Glomerular visceral epithelial cell (primary cell): ENCODE measurements around the gene ARFGAP3.

Experiments used
- DNase-seq: peaks from one replicate; pipeline ENCODE4 v3.0.0-alpha.2; 2016; ENCODE audit errors: extremely low spot score

ARFGAP3 gene

GRCh38 chr22:42884616-42885375, 27.7 kb upstream of the ARFGAP3 start:
- DNase-seq, result no peak

- DNase-seq, result no peak
Measured at GRCh38 chr22:42883970-42884369, 26.9 kb upstream of the ARFGAP3 start.

GRCh38 chr22:42883121-42883520, 26.0 kb upstream of the ARFGAP3 start:
- DNase-seq, result no peak

- DNase-seq, result no peak
Measured at GRCh38 chr22:42881982-42882656, 25.0 kb upstream of the ARFGAP3 start.

- no peak for DNase-seq
Measured at GRCh38 chr22:42881298-42881697, 24.2 kb upstream of the ARFGAP3 start.

GRCh38 chr22:42880815-42881214, 23.7 kb upstream of the ARFGAP3 start:
- DNase-seq, result no peak

GRCh38 chr22:42879371-42880021, 22.4 kb upstream of the ARFGAP3 start:
- DNase-seq, result no peak

- DNase-seq, result no peak
Measured at GRCh38 chr22:42878561-42879305, 21.7 kb upstream of the ARFGAP3 start.

GRCh38 chr22:42877597-42878340, 20.7 kb upstream of the ARFGAP3 start:
- no peak for DNase-seq

GRCh38 chr22:42877158-42877557, 20.1 kb upstream of the ARFGAP3 start:
- DNase-seq, result no peak

- no peak for DNase-seq
Measured at GRCh38 chr22:42876041-42876440, 19.0 kb upstream of the ARFGAP3 start.

- DNase-seq, result no peak
Measured at GRCh38 chr22:42874010-42874409, 16.9 kb upstream of the ARFGAP3 start.

GRCh38 chr22:42873356-42873755, 16.3 kb upstream of the ARFGAP3 start:
- DNase-seq, result no peak

GRCh38 chr22:42872821-42873220, 15.7 kb upstream of the ARFGAP3 start:
- no peak for DNase-seq

- DNase-seq, result no peak
Measured at GRCh38 chr22:42871146-42872050, 14.3 kb upstream of the ARFGAP3 start.

GRCh38 chr22:42869888-42870480, 12.9 kb upstream of the ARFGAP3 start:
- no peak for DNase-seq

- no peak for DNase-seq
Measured at GRCh38 chr22:42869463-42869862, 12.4 kb upstream of the ARFGAP3 start.

GRCh38 chr22:42868751-42869251, 11.7 kb upstream of the ARFGAP3 start:
- DNase-seq, result no peak

- DNase-seq, result no peak
Measured at GRCh38 chr22:42866100-42866499, 9.0 kb upstream of the ARFGAP3 start.

GRCh38 chr22:42865536-42865935, 8.5 kb upstream of the ARFGAP3 start:
- no peak for DNase-seq
